HTR-8/SVneo (cell line): ENCODE data around the gene BGN.

Experiments
- DNase-seq: peaks from one replicate; pipeline ENCODE4 v3.0.0; 2011; ENCODE audit warnings: low spot score, mixed read lengths; ENCODE audit not compliant: insufficient read length
- FAIRE-seq: peaks from 2 replicates; lab custom pipeline; 2011; peaks lifted over from hg19 to GRCh38; lab: Jason Lieb, UNC

BGN gene

DNA sequence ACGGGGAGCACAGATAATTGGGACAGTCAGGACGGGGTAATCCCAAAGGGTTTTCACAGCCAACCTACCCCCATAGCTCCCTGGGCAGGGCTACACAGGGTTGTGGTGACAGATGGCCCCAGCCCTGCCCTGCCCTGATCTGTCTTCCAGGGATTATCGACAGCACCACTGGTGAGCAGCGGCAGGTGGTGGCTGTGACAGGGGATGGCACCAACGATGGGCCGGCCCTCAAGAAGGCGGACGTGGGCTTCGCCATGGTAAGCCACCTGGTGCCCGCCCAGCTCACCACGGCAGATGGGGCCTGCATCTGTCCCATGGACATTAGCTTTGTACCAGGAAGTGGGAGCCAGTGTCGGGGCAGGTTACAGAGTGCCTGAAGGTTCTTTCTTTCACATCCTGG is 62.0 kb downstream of the BGN start:
- DNase-seq: no peak
- FAIRE-seq: no peak

DNA sequence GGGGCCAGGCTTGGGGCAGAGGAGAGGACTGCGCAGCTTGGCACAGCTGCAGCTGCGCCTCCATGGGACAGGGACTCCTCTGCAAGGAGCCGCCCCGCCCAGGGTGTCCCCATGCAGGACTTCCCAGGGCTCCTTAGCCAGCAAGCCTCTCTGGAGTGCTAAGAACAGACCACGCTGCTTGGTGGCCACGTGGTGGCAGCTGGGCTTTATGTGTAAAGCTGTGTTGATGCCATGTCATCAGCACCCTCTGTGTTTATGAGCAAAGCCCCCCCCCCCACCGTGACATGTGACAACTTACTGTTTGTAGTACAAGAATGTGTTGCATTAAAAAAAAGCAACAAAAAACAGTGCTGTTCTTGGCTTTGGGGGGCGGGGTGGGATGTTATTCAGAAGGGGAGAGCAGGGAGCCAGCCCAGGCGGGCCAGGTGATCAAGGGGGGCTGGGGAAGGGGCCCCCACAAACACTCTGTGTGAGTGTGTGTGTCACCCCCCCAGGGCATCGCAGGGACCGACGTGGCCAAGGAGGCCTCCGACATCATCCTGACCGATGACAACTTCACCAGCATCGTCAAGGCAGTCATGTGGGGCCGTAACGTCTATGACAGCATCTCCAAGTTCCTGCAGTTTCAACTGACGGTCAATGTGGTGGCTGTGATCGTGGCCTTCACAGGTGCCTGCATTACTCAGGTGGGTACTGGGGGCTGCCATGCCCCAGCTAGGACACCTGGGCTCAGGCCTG is 63.0 kb downstream of the BGN start:
- DNase-seq: no peak
- FAIRE-seq: no peak
